ENCODE data around the gene TAL1.
"Not testable (repeated sequence)": the region's sequence is repeated elsewhere in the genome, so short reads cannot be mapped to it uniquely, and the experiment has no call there.

Gene TAL1

DNA sequence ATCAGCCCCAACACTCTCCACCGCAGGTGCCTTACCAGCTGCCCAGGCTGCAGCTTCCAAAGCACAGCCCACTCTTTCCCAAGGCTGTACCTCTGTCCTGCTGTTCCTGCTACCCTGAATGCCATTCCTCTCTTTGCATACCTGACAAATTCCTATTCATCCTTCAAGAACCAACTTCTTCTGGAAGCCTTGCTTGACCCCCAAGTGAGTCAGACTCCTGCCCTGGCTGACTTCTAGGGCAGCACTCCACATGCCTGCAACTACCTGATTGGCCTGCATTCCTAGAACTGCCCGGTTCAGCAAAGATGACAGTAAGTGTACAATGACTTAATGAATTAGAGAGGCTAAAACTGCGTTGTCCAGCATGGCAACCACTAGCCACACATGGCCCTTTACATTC is 21.4 kb downstream of the TAL1 start:
- no peak for FAIRE-seq

DNA sequence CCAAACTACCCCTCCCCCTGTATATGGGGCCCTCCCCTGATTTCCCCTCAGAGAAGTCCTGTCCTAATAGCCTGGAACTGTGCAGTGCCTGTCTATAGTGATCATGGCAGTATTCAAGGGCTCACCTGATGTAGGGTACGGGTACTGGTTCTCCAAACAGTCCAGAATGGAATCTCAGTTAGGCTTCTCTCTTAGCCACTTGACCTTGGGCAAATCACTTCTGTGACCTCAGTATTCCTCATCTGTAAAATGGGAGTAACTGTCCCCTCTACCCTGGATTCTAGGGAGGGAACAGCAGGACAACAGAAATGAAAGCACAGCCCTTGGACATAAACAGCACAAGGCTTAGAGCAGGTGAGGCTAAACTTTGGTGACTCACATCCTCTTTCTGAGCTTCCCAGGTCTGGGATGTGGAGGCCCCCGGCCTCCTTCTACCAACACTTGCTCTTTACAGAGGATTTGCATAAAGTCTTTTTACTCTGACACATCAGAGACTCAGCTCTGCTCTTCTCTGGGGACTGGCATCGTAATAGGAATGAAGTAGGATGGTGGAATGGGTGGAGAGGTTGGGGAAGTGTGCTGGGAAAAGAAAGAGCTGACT is 22.2 kb downstream of the TAL1 start:
- FAIRE-seq = no peak

DNA sequence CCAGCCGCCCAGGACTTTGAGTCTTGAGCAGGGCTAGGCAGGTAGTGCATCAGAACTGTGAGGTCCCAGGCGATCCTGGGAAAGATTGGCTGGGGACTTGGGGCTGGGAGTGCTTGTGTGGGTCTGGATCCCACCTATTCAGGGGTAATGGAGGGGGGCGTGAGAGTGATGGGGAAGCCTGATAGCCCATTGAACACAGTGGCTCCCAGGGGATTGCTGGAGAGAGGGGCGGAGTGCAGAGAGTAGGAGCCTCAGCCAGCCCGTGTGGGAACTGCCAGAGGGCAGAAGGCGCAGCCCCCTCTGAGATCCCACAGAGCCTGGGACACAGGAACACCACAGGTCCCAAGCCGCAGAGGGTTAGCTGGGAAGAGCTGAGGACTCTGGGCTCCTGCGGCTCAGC is 22.9 kb downstream of the TAL1 start:
- FAIRE-seq = no peak

DNA sequence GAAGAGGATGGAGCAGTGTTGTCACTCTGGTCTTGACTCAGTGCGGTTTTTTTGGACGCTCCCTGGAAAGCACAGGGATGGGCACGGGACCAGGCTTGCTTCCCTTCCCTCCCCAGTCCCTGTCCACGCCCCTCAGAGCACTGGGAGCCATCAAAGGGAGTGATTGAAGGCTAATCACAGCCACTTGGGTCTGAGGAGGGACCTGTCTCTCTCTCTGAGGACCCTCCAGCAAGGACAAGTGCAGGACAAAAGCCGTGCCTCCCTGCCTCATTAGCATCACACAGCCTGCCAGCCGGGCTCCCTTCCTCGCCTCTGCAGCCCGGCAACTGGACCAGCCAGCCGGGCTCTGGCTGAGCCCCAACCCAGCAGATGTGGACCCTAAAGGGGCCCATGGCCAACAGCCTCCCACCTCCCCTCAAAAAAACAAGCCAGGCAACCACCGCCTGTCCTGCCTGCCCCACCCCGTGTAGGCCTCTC is 23.6 kb downstream of the TAL1 start:
- FAIRE-seq = no peak

DNA sequence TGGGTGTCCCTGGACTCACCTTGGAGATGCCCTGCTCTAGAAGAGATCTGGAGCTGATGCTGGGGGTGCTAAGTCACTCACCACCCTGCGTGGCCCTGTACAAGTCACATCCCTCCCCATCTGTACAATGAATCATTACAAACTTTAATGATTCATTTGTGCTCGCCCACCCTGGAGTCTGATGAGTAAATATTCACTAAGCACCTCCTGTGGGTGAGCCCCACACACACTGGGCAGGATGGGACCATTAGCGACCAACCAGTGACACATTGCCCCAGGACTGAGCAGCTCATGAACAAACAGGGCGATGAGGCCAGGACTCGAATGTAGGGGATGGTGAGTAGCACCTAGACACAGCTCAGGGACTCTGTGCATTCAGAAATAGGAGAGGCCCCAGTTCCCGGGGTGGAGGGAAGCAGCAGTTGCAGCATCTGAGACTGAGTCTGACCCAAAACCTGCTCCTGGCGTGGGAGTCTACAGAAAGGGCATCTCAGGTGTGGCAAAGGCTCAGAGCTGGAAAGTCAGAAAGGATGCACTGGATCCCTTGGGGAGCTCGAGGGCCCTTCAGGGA is 24.1 kb downstream of the TAL1 start:
- no peak for FAIRE-seq

DNA sequence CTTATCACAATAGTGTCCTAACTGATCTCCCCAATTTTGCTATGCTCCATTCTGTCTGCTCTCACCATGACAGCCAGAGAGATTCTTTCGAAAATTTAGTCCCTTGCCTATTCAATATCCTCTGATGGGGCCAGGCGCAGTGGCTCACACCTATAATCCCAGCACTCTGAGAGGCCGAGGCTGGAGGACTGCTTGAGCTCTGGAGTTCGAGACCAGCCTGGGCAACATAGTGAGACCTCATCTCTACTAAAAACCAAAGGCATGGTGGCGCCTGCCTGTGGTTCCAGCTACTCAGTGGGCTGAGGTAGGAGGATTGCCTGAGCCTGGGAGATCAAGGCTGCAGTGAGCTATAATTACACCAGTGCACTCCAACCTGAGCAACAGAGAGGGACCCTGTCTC is 26.1 kb downstream of the TAL1 start:
- no peak for FAIRE-seq

DNA sequence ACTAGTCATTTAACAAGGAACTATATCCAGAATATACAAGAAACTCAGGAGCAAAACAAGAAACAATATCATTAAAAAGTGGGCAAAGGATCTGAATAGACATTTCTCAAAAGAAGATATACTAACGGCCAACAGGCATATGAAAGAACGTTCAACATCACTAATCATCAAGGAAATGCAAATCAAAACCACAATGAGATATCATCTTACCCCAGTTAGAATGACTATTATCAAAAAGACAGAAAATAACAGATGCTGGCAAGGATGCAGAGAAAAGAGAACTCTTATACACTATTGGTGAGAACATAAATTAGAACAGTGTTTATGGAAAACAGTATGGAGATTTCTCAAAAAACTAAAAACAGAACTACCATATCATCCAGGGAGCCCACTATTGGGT is 28.5 kb downstream of the TAL1 start:
- not testable (repeated sequence) for FAIRE-seq

DNA sequence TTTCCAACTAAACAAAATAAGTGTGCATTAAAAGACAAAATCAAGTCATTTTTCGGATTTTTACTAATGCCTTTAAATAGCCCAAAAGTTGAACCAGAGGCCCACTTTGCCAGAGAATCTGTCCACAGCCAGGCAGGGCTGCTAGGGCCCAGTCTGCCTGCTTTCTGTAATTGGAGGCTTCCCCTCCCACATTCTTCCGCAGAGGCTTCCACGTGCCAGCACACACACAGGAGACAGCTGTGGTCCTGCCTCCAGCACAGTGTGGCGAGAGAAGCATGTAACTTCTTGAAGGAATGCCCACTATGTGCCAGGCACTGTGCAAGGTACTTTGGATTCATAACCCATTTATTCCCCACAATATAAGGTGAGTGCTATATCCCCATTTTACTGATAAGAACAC is 30.8 kb downstream of the TAL1 start:
- no peak for FAIRE-seq

DNA sequence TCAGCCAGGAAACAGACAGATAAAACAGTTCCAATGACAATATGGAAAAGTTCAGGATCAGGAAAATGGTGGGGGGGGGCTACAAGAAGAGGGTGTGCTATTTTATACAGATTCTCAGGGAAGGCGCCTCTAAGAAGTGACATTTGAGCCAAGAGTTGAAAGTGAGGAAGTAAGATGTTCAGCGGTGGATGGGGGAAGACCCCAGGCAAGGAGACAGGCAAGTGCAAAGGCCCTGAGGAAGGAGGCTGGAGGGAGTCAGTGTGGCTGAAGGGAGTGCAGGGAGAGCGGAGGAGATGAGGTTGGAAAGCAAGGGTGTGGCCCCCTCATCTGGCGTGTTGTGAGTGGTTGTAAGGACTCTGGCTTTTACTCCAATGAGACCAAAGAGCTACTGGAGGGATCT is 33.8 kb downstream of the TAL1 start:
- FAIRE-seq = no peak

DNA sequence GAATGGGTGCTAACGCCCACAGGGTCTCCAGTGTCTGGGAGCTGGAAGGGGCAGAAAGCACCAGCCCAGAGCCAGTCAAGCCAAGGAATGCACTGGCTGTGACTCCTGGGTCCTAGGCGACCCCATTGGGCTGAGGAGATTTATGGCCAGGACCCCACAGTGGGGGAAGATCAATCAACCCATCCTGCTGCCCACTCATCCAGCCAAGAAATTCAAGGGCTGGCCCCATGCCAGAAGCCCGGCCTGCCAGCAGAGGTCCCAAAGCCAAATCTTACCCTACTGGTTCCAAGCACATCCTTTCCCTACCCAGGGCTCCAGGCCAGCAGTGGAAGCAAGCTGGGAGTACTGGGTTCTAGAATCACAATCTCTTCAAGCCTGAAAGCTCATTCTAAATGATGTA is 35.4 kb downstream of the TAL1 start:
- FAIRE-seq = no peak

DNA sequence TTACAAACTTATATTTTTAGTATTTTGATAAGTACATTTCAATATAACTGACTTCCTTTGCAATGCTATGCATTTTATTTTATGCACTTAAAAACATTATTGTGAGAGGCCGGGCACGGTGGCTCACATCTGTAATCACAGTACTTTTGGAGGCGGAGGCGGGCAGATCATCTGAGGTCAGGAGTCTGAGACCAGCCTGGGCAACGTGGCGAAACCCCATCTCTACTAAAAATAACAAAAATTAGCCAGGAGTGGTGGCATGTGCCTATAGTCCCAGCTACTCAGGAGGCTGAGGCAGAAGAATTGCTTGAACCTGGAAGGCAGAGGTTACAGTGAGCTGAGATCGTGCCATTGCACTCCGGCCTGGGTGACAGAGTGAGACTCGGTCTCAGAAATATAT is 36.0 kb downstream of the TAL1 start:
- FAIRE-seq = not testable (repeated sequence)

DNA sequence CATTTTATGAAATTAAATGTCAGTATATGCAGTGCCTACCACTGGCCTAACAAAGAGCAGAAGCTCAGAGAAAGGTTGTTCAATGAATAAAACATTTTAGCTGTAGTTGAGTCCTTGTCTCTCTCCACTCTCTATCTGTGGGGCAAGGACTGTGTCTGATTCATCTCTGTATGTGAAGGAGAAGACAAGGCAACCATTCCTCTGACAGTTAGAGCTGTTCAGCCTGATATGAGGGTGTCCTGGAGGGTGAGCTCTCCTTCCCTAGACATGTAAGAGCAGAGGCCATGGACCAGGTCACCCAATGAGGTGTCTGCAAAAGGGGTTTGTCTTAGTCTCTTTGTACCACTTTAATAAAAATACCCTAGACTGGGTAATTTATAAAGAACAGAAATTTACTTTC is 37.7 kb downstream of the TAL1 start:
- no peak for FAIRE-seq

DNA sequence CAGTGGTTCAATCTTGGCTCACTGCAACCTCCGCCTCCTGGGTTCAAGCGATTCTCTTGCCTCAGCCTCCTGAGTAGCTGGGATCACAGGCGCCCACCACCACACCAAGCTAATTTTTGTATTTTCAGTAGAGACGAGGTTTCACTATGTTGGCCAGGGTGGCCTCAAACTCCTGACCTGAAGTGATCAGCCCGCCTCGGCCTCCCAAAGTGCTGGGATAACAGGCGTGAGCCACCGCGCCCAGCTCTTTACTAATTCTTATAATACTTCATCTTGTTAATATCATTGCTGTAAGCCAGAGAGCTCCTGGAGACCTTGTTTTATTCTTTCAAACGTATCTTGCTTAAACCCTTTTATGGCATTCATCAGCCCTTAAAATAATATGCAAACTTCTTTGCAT is 38.5 kb downstream of the TAL1 start:
- FAIRE-seq = not testable (repeated sequence)

DNA sequence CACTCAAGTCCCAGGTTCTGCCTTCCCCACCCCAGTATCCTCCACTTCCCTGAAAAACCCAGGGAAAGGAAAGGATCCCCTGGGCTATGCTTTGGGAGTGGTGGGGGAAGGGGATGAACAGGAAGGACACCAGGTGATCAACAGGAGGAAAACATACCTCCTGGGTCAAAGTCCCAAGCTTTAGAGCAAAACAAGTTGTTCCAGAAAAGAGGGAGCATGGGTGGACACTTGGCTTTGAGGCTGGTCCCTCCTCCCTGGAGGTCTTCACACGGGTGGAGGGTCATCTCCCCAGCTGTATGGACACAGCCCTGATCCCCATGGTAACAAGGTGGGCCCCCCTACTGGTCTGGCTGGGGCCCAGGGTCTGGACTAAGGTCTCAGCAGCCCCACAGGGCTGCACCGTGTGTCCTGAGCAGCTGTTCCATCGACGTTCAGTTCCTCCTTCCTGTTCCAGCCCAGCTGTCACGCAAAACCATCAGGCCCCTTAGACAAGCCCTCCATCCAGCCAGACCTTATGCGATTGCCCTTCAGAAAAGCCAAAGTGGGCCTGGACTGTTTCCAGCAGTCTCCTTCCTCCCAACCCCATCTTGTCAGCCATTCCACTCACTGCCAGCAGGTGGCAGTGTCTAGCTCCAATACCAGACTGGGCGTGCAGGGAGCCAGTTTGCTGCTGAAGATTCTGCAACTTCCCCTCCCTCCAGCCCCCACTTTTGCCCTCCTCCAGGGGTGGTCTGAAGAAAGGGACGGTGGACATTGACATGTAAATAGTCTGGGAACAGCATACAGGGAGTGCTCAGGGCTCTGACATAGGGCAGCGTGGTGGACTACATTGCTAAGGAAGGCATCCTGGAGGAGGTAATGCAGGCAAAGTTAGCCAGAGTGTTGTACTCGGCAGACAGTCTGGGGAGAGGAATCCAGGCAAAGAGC is 39.3 kb downstream of the TAL1 start:
- peak; percentile 34 for FAIRE-seq

DNA sequence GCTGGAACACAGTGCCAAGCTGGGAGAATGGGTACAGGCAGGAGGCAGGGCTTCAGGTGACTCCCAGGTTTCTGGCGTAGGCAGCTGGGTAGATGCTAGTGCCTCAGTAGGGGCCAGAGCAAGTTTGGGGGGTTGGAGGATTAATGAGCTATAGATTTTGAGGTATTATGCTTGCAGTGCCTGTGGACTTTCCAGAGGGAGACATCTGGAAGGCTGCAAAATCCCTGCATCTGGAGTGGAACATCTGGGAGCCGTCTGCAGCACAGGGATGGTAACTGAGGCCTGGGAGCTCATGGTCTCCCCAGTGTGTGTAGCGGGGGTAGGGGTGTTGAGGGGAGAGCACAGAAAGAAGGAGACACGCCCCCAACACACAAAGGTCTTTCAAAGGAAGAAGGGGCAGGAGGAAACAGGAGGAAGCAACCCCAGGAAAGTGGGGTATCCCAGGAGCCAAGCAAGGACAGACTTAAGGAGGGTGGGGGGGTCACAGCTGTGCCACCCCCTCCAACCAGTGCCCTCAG is 40.0 kb downstream of the TAL1 start:
- no peak for FAIRE-seq

DNA sequence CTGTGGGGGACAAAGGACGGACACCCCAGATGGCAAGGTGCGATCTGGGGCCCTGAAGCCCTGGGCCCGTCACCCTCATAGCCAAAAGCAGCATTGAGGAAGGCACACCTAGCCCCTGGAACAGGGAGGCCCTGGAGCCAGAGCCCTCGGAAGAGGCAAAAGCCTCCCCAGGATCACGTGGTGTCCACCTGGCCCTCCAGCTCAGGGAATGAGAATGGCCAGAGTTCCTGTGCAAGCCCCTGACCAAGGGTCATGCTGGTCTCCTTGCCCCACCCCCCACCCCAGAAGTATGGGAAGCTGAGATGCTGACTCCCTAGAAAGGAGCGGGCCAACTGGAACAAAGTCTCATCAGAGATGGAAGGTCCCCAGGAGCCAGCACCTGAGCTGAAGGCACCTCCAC is 41.2 kb downstream of the TAL1 start:
- FAIRE-seq = no peak

DNA sequence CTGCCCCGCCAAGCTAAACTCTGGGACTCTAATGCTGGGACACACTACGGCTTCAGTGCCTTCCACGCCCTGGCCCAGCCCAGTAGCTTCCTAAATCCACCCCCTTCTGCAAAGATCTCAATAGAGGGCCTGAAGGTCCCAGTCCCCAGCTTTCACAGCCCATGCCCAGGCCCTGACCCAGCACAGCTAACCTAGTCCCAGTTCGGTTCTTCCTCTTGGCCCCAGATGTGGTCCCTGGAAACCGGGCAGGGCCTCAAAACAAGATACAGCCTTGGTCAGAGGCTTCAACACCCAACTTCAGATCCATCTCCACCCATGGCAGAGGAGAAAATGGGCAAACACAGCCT is 41.5 kb downstream of the TAL1 start:
- no peak for FAIRE-seq

DNA sequence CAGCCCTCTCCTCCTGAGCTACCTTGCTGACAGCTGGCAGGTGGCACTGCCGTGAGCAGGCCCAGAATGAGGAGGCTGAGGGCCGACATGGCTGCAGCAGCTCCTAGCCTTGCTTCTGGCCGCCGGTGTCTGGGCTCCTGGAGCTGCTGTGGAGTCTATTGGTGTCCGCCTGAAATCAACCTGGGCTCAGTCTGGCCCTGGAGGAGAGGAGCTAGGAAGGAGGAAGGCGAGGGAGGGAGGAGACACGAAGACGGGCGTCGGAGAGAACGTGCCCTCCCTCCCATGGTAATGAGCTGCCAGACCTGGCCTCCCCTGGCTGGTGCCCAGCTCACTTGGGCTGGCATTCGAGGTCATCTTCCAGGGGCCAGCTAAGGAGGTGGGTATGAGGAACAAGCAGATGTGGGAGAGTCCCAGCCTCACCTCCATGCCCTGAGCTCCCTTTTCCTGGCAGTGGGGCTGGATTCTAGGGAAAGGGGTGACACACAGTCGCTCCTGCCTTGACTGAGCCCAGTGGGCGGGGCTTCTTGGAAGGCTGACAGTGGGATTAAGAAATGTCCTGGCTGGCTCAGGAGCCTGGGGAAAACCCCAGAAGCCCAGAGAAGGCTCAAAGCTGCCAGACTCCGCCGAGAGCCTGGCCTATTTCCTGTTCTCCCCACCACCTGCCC is 42.0 kb downstream of the TAL1 start, which contains the start of gene PDZK1IP1:
Gene PDZK1IP1 (minus strand): TSS at position 193 of the 665 bp plus-strand sequence. CDS start 104 bp downstream, at position 89.
- no peak for FAIRE-seq

DNA sequence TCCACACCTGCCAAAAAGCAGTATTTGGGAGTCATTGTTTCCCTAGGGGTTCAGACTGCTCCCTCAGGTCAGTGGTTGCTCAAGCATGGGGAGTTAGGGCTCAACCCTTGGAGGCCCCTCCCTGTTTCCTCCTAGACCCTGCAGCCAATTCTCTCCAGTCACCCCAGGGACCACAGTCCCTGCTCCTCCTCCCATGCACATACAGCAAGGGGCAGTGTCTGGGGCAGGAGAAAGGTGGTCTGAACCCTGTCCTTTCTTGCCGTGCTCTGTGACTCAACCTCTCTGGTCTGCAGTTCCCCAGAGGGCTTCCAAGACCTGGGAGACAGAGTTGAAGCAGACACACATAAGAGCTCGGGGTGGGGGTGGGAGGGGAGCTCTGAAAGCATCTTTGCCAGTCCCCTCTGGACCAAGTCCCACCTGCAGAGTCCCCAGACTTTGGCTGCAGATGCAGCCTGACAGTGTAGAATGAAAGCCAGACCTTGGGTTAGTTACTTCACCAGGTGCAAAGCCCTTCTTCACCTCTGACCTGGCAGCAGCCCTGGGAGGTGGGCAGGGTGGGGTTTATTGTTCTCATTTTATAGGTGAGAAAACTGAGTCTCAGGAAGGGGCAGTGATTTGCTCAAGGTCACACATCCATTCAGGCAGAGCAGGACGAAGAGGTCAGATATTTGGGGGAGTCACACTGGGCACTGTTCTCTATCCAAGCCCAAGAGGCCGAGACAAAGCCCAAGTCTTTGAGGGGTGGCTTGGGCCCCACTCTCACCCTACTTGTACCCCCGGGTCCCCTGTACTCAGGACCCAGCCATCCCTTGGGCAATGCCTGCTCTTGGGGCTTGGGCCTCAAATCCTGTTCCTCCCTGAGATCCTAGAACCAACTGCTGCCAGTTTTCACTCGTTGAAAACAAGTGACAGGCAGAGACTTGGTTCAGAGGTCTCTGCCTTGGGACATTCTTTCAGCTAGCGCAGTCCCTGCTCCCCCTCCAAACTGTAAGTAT is 42.9 kb downstream of the TAL1 start:
- no peak for FAIRE-seq

DNA sequence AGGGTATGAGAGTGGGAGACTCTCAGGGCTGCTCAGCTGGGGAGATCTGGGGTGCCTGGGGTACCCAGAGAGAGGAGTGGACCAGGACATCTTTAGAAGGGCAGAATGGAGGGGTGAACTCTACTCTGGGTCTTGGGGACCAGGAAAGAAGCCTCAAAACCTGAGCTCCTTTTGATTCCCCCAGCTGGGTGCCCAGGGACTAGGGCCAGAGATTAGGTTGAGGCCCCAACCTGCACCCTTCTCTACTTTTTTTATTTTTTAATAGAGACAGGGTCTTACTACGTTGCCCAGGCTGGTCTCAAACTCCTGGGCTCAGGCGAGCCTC is 44.1 kb downstream of the TAL1 start:
- no peak for FAIRE-seq

DNA sequence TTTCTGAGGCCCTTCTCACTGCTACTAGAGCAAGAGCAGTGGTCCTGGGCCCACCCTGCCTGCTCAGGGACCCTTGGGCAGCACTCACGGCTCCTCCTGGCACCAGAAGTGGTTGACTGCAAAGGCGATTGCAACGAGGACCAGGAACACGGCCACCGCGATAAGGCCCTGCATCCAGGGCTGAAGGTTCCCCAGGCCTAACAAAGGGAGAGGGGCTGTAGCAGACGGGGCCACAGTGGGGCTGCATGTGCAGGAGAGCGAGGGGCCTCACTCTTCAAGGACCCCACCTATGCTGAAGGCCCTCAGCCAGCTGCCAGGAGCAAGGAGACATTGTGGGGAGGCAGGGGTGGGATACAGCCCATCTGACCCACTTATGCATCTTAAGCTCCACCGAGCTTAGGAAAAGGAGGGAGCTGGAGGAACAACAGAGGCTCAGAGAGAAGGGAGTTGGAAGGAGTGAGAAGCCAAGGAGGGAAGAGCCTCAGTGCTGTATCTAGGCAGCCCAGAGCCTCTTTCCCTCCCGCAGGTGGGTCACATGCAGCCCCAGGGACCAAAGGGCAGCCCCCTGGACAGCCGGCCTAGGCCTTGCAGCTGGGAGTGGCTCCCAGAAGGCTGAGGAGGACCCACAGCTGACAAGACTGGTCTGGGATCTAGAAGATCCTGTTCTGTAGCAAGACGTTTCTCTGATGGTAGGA is 44.6 kb downstream of the TAL1 start:
- no peak for FAIRE-seq
